ENCODE measurements around the gene HOXC9.

HOXC9 gene

GRCh38 chr12:53984901-53985691, 14.9 kb upstream of the HOXC9 start, which contains the start of gene HOXC10:
TSS of gene HOXC10 (plus strand) at chr12:53985146. CDS start at chr12:53985260, 114 bp downstream.
- TF ChIP-seq GATA3 (IDR thresholded peaks at IDR 0.05; ENCODE audit: low read depth, low read length) (no peak), GATA2 (IDR thresholded peaks at IDR 0.05; ENCODE audit: low read depth, low read length) (no peak)

- TF ChIP-seq GATA2 (IDR thresholded peaks at IDR 0.05; ENCODE audit: low read depth, low read length) (no peak), GATA3 (IDR thresholded peaks at IDR 0.05; ENCODE audit: low read depth, low read length) (no peak)
These were observed 14.3 kb upstream of the HOXC9 start for GRCh38 chr12:53985692-53985993.

GRCh38 chr12:53985994-53986685, 13.8 kb upstream of the HOXC9 start:
- no peak for TF ChIP-seq GATA2 (IDR thresholded peaks at IDR 0.05; ENCODE audit: low read depth, low read length)
- TF ChIP-seq GATA3 (IDR thresholded peaks at IDR 0.05; ENCODE audit: low read depth, low read length), result no peak

GRCh38 chr12:53986686-53987483, 13.1 kb upstream of the HOXC9 start:
- TF ChIP-seq GATA2 (IDR thresholded peaks at IDR 0.05; ENCODE audit: low read depth, low read length), result no peak
- no peak for TF ChIP-seq GATA3 (IDR thresholded peaks at IDR 0.05; ENCODE audit: low read depth, low read length)

GRCh38 chr12:53987787-53988230, 12.2 kb upstream of the HOXC9 start:
- TF ChIP-seq GATA3 (IDR thresholded peaks at IDR 0.05; ENCODE audit: low read depth, low read length) (no peak), GATA2 (IDR thresholded peaks at IDR 0.05; ENCODE audit: low read depth, low read length) (no peak)

GRCh38 chr12:53988541-53989226, 11.3 kb upstream of the HOXC9 start:
- no peak for TF ChIP-seq GATA2 (IDR thresholded peaks at IDR 0.05; ENCODE audit: low read depth, low read length)
- TF ChIP-seq GATA3 (IDR thresholded peaks at IDR 0.05; ENCODE audit: low read depth, low read length), result no peak

GRCh38 chr12:53989227-53990113, 10.5 kb upstream of the HOXC9 start:
- TF ChIP-seq GATA3 (IDR thresholded peaks at IDR 0.05; ENCODE audit: low read depth, low read length) (no peak), GATA2 (IDR thresholded peaks at IDR 0.05; ENCODE audit: low read depth, low read length) (no peak)

GRCh38 chr12:53990311-53991076, 9.5 kb upstream of the HOXC9 start:
- TF ChIP-seq GATA2 (IDR thresholded peaks at IDR 0.05; ENCODE audit: low read depth, low read length), result no peak
- TF ChIP-seq GATA3 (IDR thresholded peaks at IDR 0.05; ENCODE audit: low read depth, low read length), result no peak

- no peak for TF ChIP-seq GATA3 (IDR thresholded peaks at IDR 0.05; ENCODE audit: low read depth, low read length)
- no peak for TF ChIP-seq GATA2 (IDR thresholded peaks at IDR 0.05; ENCODE audit: low read depth, low read length)
These were observed 8.9 kb upstream of the HOXC9 start for GRCh38 chr12:53991077-53991460.

GRCh38 chr12:53992377-53992889, 7.5 kb upstream of the HOXC9 start:
- no peak for TF ChIP-seq GATA3 (IDR thresholded peaks at IDR 0.05; ENCODE audit: low read depth, low read length)
- TF ChIP-seq GATA2 (IDR thresholded peaks at IDR 0.05; ENCODE audit: low read depth, low read length), result no peak

GRCh38 chr12:53993162-53994008, 6.6 kb upstream of the HOXC9 start:
- TF ChIP-seq GATA3 (IDR thresholded peaks at IDR 0.05; ENCODE audit: low read depth, low read length), result no peak
- TF ChIP-seq GATA2 (IDR thresholded peaks at IDR 0.05; ENCODE audit: low read depth, low read length), result no peak
